WTC11 (cell line): ENCODE measurements around the gene APOL1. TPM values are rescaled to one million over a fixed set of nuclear protein-coding genes. Genes with fewer than 3 reads are reported as not detected.

Experiments used
- ATAC-seq: fragments of 200-7000 bp; cut with Tn5 transposase; 2 replicates; pipeline ENCODE4 v1.10.0; 2021; ENCODE audit warnings: mild to moderate bottlenecking, moderate library complexity
- CTCF ChIA-PET: fragments of 300-600 bp; sonication (Branson Sonifier 250); formaldehyde crosslinking; loops from one replicate; lab custom pipeline; 2021; ENCODE audit warnings: antibody characterized with exemption; lab: Charles Lee
- POLR2A ChIA-PET: fragments of 350-600 bp; sonication (Branson Sonifier 250); formaldehyde crosslinking; loops from one replicate; lab custom pipeline; 2021; ENCODE audit warnings: antibody characterized with exemption; lab: Charles Lee
- DNase-seq: peaks from one replicate; pipeline ENCODE4 v3.0.0; 2021; ENCODE audit warnings: low spot score
- H3K27ac Mint-ChIP-seq: 2 replicates; pipeline ENCODE4 v1.8.0; 2021; ENCODE audit warnings: mixed read lengths
- H3K27me3 Mint-ChIP-seq: 2 replicates; pipeline ENCODE4 v1.8.0; 2021; ENCODE audit warnings: low read depth, mild to moderate bottlenecking, moderate library complexity, mixed read lengths
- H3K36me3 Mint-ChIP-seq: 2 replicates; pipeline ENCODE4 v1.8.0; 2021; ENCODE audit warnings: mixed read lengths
- H3K4me1 Mint-ChIP-seq: 2 replicates; pipeline ENCODE4 v1.8.0; 2022; ENCODE audit warnings: mixed read lengths
- H3K4me3 Mint-ChIP-seq: 2 replicates; pipeline ENCODE4 v1.8.0; 2021; ENCODE audit warnings: mild to moderate bottlenecking, moderate library complexity, mixed read lengths
- H3K9me3 Mint-ChIP-seq: 2 replicates; pipeline ENCODE4 v1.8.0; 2021; ENCODE audit warnings: mixed read lengths
- CBFB ChIP-seq: sonication (generic); formaldehyde crosslinking; IDR thresholded peaks from 2 replicates; pipeline ENCODE4 v1.8.1; 2022; ENCODE audit warnings: mild to moderate bottlenecking, low read depth, missing genetic modification reagents
- E2F5 ChIP-seq: sonication (generic); formaldehyde crosslinking; IDR thresholded peaks from 2 replicates; pipeline ENCODE4 v1.8.1; 2022; ENCODE audit warnings: mild to moderate bottlenecking, moderate library complexity, missing genetic modification reagents
- ELF4 ChIP-seq: sonication (generic); formaldehyde crosslinking; IDR thresholded peaks from 2 replicates; pipeline ENCODE4 v1.8.1; 2022; ENCODE audit warnings: low read depth, mild to moderate bottlenecking, moderate library complexity, missing genetic modification reagents
- ETV6 ChIP-seq: sonication (generic); formaldehyde crosslinking; IDR thresholded peaks from 2 replicates; pipeline ENCODE4 v1.8.1; 2022; ENCODE audit warnings: mild to moderate bottlenecking, missing genetic modification reagents
- FOXJ3 ChIP-seq: sonication (generic); formaldehyde crosslinking; IDR thresholded peaks from 2 replicates; pipeline ENCODE4 v1.9.0; 2021; ENCODE audit warnings: missing genetic modification reagents, mild to moderate bottlenecking, borderline replicate concordance
- FOXK1 ChIP-seq: sonication (generic); formaldehyde crosslinking; IDR thresholded peaks from 2 replicates; pipeline ENCODE4 v1.8.0; 2022; ENCODE audit warnings: mild to moderate bottlenecking, moderate library complexity, missing genetic modification reagents
- FOXP1 ChIP-seq: sonication (generic); formaldehyde crosslinking; IDR thresholded peaks from 2 replicates; pipeline ENCODE4 v1.8.0; 2022; ENCODE audit warnings: missing genetic modification reagents, mild to moderate bottlenecking, moderate library complexity, borderline replicate concordance
- GRHL2 ChIP-seq: fragments of 250-450 bp; sonication (Bioruptor Pico); IDR thresholded peaks from 2 replicates; pipeline ENCODE4 v1.8.0; 2022; ENCODE audit warnings: mild to moderate bottlenecking, moderate library complexity; ENCODE audit not compliant: insufficient replicate concordance, severe bottlenecking
- GTF2I ChIP-seq: fragments of 250-450 bp; sonication (Bioruptor Pico); conservative IDR thresholded peaks from 2 replicates; pipeline ENCODE4 v1.4.0; 2021; ENCODE audit warnings: mild to moderate bottlenecking
- IRF1 ChIP-seq: sonication (generic); formaldehyde crosslinking; IDR thresholded peaks from 2 replicates; pipeline ENCODE4 v1.8.0; 2023; ENCODE audit warnings: missing genetic modification reagents
- IRF2 ChIP-seq: sonication (generic); formaldehyde crosslinking; IDR thresholded peaks from 2 replicates; pipeline ENCODE4 v1.8.0; 2022; ENCODE audit warnings: low read depth, missing genetic modification reagents, borderline replicate concordance
- JAZF1 ChIP-seq: fragments of 250-450 bp; sonication (Bioruptor Pico); IDR thresholded peaks from 2 replicates; pipeline ENCODE4 v1.9.0; 2021; ENCODE audit warnings: moderate library complexity, mild to moderate bottlenecking, inconsistent platforms
- JUN ChIP-seq: sonication (generic); formaldehyde crosslinking; IDR thresholded peaks from 2 replicates; pipeline ENCODE4 v1.8.0; 2023; ENCODE audit warnings: mild to moderate bottlenecking, missing genetic modification reagents
- MLX ChIP-seq: sonication (generic); formaldehyde crosslinking; IDR thresholded peaks from 2 replicates; pipeline ENCODE4 v1.8.1; 2023; ENCODE audit warnings: mild to moderate bottlenecking, missing genetic modification reagents, moderate library complexity
- RORB ChIP-seq: fragments of 250-450 bp; sonication (Bioruptor Pico); IDR thresholded peaks from 2 replicates; pipeline ENCODE4 v1.9.0; 2021; ENCODE audit warnings: mild to moderate bottlenecking
- SP1 ChIP-seq: sonication (generic); formaldehyde crosslinking; conservative IDR thresholded peaks from 2 replicates; pipeline ENCODE4 v1.8.1; 2022; ENCODE audit warnings: missing genetic modification reagents
- ZBTB21 ChIP-seq: sonication (generic); formaldehyde crosslinking; IDR thresholded peaks from 2 replicates; pipeline ENCODE4 v1.8.1; 2023; ENCODE audit warnings: mild to moderate bottlenecking, missing genetic modification reagents, borderline replicate concordance
- ZNF121 ChIP-seq: sonication (generic); formaldehyde crosslinking; IDR thresholded peaks from 2 replicates; pipeline ENCODE4 v1.8.0; 2023; ENCODE audit warnings: missing genetic modification reagents
- ZNF138 ChIP-seq: sonication (generic); formaldehyde crosslinking; conservative IDR thresholded peaks from 2 replicates; pipeline ENCODE4 v1.8.1; 2022; ENCODE audit warnings: mild to moderate bottlenecking, moderate library complexity, missing genetic modification reagents
- ZNF232 ChIP-seq: sonication (generic); formaldehyde crosslinking; IDR thresholded peaks from 2 replicates; pipeline ENCODE4 v1.8.0; 2022; ENCODE audit warnings: mild to moderate bottlenecking, missing genetic modification reagents
- total RNA-seq: library from RNA; stranded (reverse); gene quantifications from 3 replicates; pipeline ENCODE4 v1.2.3, GENCODE V29; 2021
- TF ChIP-seq, protein P1 (sequence below): fragments of 250-450 bp; sonication (Bioruptor Pico); IDR thresholded peaks from 2 replicates; pipeline ENCODE4 v1.8.0; 2021; ENCODE audit warnings: mild to moderate bottlenecking
- TF ChIP-seq, protein P2 (sequence below): sonication (generic); formaldehyde crosslinking; IDR thresholded peaks from 2 replicates; pipeline ENCODE4 v1.8.0; 2022; ENCODE audit warnings: mild to moderate bottlenecking, missing genetic modification reagents

Gene APOL1
- total RNA-seq, 1 experiment from 2014 or later, result 0.35 TPM

DNA sequence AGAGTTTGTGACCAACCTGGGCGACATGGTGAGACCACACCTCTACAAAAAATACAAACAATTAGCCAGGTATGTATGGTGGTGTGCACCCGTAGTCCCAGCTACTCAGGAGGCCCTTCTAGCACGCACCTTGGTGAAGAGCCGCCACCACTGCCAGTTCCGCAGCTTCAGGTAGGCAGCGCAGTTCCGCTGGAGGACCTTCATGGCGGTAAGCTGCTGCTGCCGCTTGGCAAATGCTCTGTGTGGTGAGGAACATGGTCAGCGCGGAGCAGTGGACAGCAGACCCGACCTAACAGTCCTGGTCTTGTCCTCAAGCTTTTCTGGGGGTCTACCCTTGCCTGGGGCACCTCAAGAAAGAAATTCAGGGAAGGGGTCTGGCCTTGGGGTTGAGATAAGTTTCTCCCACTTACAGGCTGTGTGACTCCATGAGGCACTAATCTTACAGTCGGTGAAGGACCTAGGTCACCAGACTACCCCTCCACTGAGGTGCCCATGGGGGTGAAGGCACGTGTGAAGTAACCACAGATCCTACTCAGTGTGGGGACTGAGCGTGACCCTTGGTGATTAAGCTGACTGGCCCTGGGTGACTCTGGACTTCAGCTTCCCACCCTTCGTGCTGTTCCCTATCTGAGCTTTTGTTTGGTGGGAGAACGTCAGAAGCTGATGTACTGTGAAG is 49.6 kb downstream of the APOL1 start:
- H3K9me3 Mint-ChIP-seq, result no peaks in the 10 kb centered on the region
- CTCF ChIA-PET, result interaction anchor here (0.8 to 3.2 kb wide), 7 partner anchors 11 to 184 kb away, joined by 3 to 62 read pairs (median 11); no protein-coding TSS in a partner anchor
- no peak for DNase-seq
- no peak for ATAC-seq
- POLR2A ChIA-PET, result no interaction called here
- TF ChIP-seq GTF2I (CRISPR knock-in tag) (no peak), ZNF138 (CRISPR knock-in tag) (no peak), ELF4 (CRISPR knock-in tag) (no peak), IRF2 (CRISPR knock-in tag) (no peak), FOXK1 (no peak), ZBTB21 (CRISPR knock-in tag) (no peak), CBFB (CRISPR knock-in tag) (no peak), RORB (CRISPR knock-in tag) (no peak), GRHL2 (CRISPR knock-in tag) (no peak)
- TF ChIP-seq, all 79 proteins: peak for 0
- no peaks in the 10 kb centered on the region for H3K4me1 Mint-ChIP-seq
- no peaks in the 10 kb centered on the region for H3K27me3 Mint-ChIP-seq
- no peak overlapping the region for H3K27ac Mint-ChIP-seq
- no peak overlapping the region for H3K4me3 Mint-ChIP-seq
- H3K36me3 Mint-ChIP-seq, result peaks cover 73% of the 10 kb centered on the region

GRCh38 chr22:36303115-36303467 is 50.2 kb downstream of the APOL1 start:
- no peak overlapping the region for H3K27ac Mint-ChIP-seq
- no peaks in the 10 kb centered on the region for H3K27me3 Mint-ChIP-seq
- no peak overlapping the region for H3K4me3 Mint-ChIP-seq
- H3K4me1 Mint-ChIP-seq, result no peaks in the 10 kb centered on the region
- H3K9me3 Mint-ChIP-seq, result no peaks in the 10 kb centered on the region
- CTCF ChIA-PET, result interaction anchor here (0.8 to 3.2 kb wide), 4 partner anchors 10 to 184 kb away, joined by 3 to 62 read pairs (median 10); no protein-coding TSS in a partner anchor
- ATAC-seq, result no peak
- DNase-seq, result no peak
- no peak for TF ChIP-seq JUN (CRISPR knock-in tag)
- TF ChIP-seq JAZF1 (CRISPR knock-in tag), result no peak
- no peak for TF ChIP-seq MLX (CRISPR knock-in tag)
- TF ChIP-seq, protein P1, sequence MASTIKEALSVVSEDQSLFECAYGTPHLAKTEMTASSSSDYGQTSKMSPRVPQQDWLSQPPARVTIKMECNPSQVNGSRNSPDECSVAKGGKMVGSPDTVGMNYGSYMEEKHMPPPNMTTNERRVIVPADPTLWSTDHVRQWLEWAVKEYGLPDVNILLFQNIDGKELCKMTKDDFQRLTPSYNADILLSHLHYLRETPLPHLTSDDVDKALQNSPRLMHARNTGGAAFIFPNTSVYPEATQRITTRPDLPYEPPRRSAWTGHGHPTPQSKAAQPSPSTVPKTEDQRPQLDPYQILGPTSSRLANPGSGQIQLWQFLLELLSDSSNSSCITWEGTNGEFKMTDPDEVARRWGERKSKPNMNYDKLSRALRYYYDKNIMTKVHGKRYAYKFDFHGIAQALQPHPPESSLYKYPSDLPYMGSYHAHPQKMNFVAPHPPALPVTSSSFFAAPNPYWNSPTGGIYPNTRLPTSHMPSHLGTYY (CRISPR knock-in tag), result no peak
- no peak for TF ChIP-seq FOXP1
- POLR2A ChIA-PET, result no interaction called here
- H3K36me3 Mint-ChIP-seq, result peaks cover 68% of the 10 kb centered on the region

- no peaks in the 10 kb centered on the region for H3K27me3 Mint-ChIP-seq
- no peaks in the 10 kb centered on the region for H3K4me1 Mint-ChIP-seq
- H3K4me3 Mint-ChIP-seq, result no peak overlapping the region
- POLR2A ChIA-PET, result no interaction called here
- ATAC-seq (no peak), DNase-seq (no peak)
- H3K36me3 Mint-ChIP-seq, result peaks cover 70% of the 10 kb centered on the region
- H3K27ac Mint-ChIP-seq, result peak overlapping the region; percentile 49; the same call in 1 of the 2 replicates
- no peaks in the 10 kb centered on the region for H3K9me3 Mint-ChIP-seq
- CTCF ChIA-PET, result interaction anchor here (3.2 kb wide), 1 partner anchor 183 kb away, joined by 17 read pairs; no protein-coding TSS in a partner anchor
- TF ChIP-seq SP1 (CRISPR knock-in tag), result no peak
- TF ChIP-seq ZNF232, result no peak
- TF ChIP-seq JAZF1 (CRISPR knock-in tag), result no peak
- TF ChIP-seq, protein P2, sequence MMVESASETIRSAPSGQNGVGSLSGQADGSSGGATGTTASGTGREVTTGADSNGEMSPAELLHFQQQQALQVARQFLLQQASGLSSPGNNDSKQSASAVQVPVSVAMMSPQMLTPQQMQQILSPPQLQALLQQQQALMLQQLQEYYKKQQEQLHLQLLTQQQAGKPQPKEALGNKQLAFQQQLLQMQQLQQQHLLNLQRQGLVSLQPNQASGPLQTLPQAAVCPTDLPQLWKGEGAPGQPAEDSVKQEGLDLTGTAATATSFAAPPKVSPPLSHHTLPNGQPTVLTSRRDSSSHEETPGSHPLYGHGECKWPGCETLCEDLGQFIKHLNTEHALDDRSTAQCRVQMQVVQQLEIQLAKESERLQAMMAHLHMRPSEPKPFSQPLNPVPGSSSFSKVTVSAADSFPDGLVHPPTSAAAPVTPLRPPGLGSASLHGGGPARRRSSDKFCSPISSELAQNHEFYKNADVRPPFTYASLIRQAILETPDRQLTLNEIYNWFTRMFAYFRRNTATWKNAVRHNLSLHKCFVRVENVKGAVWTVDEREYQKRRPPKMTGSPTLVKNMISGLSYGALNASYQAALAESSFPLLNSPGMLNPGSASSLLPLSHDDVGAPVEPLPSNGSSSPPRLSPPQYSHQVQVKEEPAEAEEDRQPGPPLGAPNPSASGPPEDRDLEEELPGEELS (CRISPR knock-in tag), result no peak
- no peak for TF ChIP-seq IRF1 (CRISPR knock-in tag)
- no peak for TF ChIP-seq E2F5 (CRISPR knock-in tag)
- no peak for TF ChIP-seq FOXJ3 (CRISPR knock-in tag)
- no peak for TF ChIP-seq ZNF121 (CRISPR knock-in tag)
- no peak for TF ChIP-seq ETV6
These were observed 50.9 kb downstream of the APOL1 start for GRCh38 chr22:36303874-36304273.
